GM18519 (cell line): Measurements from ENCODE around the gene DNAH3.
"Not testable (repeated sequence)": the region's sequence is repeated elsewhere in the genome, so short reads cannot be mapped to it uniquely, and the experiment has no call there.

ENCODE experiments used
- ATAC-seq: cut with Tn5 transposase; IDR thresholded peaks from one replicate; pipeline ENCODE4 v1.9.1; 2021; ENCODE audit warnings: mild to moderate bottlenecking, moderate library complexity; ENCODE audit not compliant: unreplicated experiment, low FRiP score

The DNAH3 gene

DNA sequence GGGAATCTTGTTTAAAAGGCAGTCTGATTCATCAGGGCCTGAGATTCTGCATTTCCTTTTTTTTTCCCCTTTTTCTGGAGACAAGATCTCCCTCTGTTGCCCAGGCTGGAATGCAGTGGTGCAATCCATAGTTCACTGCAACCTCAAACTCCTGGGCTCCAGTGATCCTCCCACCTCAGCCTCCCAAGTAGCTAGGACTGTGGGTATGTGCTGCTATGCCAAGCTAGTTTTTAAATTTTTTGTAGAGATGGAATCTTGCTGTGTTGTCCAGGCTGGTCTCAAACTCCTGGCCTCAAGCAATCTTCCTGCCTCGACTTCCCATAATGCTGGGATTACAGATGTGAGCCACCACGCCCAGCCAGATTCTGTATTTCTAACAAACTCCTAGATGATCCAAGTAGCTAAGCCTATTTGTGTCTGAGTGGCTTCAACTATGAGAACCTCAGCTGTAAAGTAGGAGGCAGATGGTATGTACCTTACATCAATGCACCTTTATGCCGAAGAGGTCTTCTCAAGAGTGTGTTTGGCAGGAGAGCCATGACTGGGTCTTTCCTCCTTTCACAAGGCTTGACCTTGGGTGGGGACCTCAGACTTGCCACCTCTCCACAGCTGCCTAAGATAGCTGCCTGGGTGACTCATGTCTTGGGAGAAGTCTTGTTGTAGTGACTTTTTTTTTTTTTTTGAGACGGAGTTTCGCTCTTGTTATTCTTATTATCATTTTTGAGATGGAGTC lies 18.8 kb upstream of the DNAH3 start:
- ATAC-seq, result no peak

DNA sequence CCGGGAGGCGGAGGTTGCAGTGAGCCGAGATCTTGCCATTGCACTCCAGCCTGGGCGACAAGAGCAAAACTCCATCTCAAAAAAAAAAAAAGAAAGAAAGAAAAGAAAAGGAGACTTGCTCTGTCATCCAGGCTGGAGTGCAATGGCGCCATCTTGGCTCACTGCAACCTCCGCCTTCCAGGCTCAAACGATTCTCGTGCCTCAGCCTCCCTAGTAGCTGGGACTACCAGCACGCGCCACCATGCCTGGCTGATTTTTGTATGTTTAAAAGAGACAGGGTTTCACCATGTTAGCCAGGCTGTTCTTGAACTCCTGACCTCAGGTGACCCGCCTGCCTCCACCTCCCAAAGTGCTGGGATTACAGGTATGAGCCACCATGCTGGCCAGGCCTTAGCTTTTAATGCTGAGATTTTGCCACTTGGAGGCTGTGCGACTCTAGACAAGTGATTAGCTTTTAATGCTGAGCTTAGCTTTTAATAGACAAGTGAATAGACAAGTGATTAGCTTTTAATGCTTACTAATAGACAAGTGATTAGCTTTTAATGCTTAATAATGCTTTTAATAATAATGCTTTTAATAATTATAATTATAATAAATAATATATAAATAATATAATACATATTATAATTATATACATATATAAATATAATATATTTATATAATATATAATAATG lies 17.4 kb upstream of the DNAH3 start:
- ATAC-seq, result no peak

DNA sequence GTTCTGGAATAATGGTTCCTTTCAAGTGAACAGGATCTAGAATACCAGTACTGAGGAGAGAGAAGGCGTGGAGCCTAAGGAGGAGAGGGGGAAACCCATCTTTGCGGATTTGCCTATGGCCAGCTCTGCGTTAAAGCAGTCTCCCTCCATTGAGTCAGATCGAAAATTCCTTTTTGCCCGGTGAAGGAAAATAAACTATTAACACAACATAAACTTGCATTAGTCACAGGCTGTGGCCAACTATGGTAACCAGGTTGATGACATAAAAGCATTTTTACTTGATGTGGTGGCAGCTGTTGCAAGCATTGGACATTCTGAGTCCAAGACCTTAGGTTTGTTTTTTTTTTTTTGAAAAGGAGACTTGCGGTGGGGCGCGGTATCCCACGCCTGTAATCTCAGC lies 16.7 kb upstream of the DNAH3 start:
- no peak for ATAC-seq

DNA sequence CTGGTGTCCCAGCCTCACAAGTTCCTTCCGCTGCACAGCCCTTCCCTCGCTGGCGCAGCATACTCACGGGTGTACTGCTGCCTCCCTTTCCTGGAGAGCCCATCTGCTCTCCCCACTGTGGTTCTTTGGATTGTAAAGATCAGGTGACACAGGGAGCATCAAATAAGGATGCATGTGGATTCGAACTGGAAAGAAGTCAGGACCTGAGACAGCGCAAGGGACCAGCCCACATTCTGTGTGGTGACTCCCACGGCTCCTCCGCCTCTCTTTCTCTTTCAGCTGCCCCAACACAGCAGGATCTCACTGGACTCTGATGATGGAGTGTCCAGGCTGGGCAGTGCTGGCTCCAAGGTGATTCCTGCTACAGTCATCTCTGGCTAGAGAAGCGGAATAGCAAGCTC lies 15.9 kb upstream of the DNAH3 start:
- no peak for ATAC-seq

DNA sequence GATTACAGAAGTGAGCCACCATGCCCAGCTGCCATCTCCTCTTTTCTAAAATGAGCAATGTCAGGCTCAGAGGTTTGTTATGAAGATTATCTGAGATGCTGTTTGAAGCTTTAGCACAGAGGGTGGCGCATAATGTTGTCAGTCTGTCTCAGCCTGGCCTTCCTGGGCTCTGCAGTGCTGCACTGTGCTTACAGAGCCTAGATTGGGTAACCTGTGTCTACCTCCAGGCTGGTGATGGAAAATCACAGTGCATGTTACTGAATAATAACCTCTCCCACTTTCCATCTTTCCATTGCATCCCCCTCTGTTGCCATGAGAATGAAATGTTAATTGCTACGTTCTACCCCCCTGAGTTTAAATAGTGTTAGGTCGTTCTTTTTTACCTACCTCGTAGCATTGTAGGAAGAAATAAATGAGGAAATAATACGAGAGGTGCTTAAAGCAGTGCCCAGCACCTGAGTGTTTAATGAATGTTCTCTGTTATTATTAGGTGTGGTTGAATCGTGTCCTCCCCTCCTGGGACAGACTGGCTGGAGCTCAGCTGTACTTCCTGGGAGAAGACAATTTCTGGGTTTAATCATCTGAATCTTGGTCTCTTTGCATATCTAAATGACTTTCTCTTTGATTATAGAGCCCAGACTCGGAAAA lies 14.0 kb upstream of the DNAH3 start:
- ATAC-seq, result no peak

DNA sequence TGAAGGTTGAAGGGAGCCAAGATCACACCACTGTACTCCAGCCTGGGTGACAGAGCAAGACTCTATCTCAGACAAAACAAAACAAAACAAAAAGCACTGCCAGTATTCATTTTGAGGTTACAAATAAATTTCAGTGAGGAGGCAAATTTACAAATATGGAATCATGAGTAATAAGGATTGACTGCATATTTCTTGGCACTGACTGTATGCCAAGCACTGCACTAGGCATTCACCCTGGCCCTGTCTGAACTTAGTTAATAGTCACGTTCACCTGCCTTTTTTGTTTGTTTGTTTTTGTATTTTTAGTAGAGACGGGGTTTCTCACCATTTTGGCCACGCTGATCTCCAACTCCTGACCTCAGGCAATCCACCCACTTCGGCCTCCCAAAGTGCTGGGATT lies 12.9 kb upstream of the DNAH3 start:
- no peak for ATAC-seq

DNA sequence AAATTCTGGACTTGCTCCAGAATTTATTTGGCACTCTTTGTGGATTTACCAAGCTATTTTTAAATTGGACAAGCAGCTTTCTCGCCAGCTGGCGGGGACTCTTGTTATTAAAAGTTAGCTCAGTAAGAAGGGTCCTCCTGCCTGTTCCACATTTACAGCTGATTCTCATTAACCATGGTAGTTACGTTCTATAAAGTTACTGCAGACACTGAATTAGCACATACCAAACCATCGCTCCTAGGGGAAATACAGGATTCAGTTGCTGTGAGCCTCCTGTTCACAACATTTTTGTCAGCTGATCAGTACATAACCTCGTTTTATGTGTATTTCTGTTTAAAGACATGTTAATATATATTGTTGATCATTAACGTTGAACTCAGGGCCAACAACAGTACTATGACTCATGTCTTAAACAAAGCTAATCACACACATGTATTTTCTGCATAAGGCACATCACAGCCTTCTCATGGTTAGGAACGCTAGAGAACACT lies 12.1 kb upstream of the DNAH3 start:
- ATAC-seq, result no peak

DNA sequence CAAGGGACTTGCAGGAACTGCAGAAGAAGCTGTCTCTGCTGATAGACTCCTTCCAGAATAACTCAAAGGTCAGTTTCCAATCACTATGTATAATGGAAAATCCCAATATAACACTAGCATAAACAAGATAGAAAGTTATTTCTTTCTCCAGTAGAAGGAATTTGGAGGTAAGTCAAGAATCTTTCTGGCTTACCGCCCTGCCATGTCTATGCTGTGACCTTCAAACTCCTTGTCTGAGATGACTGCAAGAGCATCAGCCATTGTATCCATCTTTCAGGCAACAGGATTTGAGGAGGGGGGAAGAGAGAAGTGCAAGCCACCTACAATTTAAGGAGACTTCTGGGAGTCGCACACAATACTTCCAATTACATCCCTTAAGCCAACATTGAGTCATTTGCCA lies 10.6 kb upstream of the DNAH3 start:
- ATAC-seq, result no peak

DNA sequence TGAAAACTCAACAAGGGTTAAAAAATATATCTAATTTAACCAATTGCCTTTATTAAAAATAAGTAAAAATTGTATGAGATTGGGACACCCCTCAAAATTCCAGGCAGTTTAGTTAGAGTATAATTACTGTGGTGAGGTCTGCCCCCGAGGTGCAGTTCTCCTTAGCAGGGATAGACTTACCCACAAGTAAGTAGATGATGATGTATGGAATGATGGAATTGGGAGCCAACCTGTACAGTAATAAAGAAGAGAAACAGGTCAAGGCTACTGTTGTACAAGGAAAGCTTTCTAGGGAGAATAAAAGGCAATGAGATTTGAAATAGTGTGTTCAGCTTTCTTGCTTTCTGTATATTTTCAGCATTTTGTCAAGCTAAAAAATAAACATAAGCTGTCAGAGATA lies 9.6 kb upstream of the DNAH3 start:
- ATAC-seq, result no peak

DNA sequence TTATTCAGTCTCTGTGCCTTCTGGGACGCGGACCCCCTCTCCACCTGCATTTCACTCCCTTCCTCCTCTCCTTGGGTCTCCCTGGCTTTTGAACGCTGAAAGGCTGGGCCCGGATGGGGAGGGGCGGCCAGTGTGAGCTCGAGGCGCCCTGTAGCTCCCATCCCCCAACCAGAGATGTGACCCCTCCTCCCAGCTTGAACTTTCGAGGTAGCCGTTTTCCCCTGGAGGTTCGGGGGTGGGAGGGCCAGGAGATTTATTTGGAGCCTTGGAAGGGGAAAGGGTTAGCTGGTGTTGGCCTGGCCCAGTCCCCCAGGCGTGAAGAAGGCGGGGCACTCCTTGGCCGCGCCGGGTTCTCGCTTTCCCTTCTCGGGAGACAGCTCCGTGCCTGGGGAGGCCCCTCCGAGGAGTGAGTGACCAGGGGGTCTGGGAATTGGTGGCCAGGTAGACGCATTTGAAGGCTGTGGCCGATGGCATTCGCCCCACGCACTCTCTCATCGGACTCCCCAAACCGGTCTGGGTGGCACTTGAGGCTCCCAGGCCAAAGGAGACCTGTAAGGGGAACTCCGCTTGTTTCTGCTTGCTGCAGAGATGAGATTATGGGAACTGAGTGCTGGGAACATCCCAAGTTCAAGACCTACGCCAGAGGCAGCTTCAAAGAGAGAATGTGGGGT lies 8.8 kb upstream of the DNAH3 start:
- ATAC-seq, result no peak

DNA sequence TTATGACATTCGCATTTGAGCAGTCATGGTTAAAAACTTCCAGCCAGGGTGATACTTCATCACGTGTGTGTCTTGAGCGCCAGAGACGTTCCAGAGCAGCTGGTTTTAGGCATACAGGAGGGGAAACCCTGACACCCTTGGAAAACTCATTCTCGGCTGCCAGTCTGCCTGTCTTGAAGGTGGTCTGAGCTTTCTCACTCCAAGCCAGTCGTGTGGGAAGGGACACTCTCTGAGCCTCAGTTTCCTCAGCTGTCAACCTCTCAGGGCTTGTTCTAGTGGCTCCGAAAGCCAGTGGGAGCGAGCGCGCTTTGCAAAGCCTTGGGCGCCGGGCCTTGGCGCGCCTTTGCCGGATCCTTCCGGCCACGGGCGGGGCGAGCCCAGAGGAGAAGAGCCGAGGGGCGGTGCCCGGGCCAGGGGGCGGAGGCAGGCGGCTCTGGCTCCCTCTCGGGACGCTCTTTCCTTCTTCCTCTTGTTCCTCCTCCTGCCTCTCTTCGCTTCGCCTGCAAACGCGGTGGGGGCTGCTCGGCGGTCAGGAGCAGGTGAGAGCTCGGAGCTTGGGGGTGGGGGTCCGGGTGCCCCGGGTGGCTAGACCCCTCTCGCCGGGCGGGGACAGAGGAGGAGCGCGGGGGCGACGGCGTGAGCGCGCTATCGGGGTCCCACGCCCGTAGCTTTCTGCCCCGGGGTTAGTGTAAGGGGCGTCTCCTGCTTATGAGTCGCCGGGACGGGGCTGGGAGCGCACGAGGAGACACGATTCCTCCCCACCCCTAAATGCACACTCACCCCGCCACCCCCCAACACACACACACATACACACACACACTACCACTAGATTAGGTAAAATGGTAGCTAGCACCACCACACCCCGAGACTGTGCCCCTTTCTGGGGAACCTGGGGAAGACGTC lies 7.8 kb upstream of the DNAH3 start, which contains the start of gene LDAF1:
LDAF1 (plus strand) TSS at position 467 of the 903 bp plus-strand sequence. CDS start 2,509 bp downstream, outside the sequence.
- no peak for ATAC-seq

DNA sequence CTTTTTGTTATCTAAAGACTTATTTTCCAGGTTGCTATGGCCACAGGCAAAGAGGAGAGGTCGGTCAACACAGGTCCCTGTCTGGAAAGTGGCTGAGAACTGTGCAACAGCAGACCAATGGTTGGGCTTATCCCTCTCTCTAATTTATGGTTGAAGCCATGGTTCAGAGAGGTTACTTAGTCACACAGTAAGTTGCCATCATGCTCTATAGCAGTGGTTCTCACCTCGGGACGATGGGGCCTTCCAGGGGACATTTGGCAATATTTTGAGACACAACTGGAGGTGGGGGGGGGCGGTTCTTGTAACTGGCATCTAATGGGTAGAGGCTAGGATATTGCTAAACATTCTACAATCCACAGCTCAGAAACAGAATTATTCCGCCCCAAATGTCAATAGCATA lies 7.0 kb upstream of the DNAH3 start:
- ATAC-seq, result no peak

DNA sequence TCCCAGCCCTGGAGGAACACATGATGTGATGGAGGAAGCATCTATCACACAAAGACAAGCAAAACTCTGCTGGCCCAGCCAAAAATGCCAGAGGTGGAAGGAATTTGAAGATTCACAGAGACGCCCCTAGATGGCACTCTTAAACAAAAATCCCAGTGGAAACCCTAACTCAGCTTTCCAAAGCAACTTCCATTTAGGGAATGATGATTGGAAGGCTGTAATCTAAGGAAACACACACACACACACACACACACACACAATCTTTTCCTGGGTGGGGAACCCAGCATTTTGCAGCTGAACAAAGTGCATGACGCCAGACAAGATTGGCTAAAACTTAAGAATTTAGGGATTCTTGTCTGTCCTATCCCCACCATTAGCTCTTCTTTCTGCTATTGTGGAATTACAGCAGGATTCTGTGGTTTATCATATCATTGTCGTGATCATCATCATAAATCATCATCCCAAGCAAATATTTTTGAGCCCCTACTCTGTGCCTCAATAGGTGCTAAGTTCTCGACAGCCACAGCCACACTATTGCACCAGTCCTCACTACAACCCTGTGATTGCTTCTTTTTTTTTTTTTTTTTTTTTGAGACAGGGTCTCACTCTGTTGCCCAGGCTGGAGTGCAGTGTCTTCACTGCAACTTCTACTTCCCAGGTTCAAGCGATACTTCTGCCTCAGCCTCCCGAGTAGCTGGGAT lies 6.3 kb upstream of the DNAH3 start:
- no peak for ATAC-seq

DNA sequence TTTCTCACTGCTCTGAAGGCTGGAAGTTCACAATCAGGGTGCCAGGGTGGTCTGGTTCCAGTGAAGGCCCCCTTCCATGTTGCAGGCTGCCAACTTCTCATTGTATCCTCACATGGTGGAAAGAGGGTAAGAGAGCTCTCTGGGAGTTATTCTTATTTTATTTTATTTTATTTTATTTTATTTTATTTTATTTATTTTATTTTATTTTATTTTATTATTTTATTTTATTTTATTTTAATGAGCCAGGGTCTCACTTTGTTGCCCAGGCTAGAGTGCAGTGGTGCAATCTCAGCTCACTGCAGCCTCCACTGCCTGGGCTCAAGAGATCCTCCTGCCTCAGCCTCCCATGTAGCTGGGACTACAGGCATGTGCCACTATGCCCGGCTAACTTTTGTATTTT lies 5.4 kb upstream of the DNAH3 start:
- not testable (repeated sequence) for ATAC-seq

DNA sequence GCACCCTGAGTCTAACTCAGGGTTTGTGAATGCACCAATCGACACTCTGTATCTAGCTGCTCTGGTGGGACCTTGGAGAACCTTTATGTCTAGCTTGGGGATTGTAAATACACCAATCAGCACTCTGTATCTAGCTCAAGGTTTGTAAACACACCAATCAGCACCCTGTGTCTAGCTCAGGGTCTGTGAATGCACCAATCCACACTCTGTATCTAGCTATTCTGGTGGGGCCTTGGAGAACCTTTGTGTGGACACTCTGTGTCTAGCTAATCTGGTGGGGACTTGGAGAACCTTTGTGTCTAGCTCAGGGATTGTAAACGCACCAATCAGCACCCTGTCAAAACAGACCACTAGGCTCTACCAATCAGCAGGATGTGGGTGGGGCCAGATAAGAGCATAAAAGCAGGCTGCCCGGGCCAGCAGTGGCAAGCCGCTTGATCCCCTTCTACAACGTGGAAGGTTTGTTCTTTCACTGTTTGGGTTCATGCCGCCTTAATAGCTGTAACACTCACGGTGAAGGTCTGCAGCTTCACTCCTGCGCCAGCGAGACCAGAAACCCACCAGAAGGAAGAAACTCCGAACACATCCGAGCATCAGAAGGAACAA lies 2.6 kb upstream of the DNAH3 start:
- not testable (repeated sequence) for ATAC-seq

DNA sequence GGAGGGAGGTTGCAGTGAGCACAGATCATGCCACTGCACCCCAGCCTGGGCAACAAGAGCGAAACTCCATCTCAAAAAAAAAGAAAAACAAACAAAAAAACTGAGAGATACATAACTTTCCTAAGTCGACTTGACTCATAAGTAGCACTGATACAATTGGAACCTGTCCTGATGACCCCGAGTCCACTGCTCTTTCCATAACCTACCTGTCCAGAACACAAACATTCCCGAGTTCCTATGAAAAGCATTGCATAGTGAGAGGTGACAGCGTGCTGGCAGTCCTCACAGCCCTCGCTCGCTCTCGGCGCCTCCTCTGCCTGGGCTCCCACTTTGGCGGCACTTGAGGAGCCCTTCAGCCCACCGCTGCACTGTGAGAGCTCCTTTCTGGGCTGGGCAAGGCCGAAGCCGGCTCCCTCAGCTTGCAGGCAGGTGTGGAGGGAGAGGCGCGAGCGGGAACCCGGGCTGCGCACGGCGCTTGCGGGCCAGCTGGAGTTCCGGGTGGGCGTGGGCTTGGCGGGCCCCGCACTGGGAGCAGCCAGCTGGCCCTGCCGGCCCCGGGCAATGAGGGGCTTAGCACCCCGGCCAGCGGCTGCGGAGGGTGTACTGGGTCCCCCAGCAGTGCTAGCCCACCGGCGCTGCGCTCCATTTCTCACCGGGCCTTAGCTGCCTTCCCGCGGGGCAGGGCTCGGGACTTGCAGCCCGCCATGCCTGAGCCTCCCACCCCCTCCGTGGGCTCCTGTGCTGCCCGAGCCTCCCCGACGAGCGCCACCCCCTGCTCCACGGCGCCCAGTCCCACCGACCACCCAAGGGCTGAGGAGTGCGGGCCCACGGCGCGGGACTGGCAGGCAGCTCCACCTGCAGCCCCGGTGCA lies 1.7 kb upstream of the DNAH3 start:
- not testable (repeated sequence) for ATAC-seq

DNA sequence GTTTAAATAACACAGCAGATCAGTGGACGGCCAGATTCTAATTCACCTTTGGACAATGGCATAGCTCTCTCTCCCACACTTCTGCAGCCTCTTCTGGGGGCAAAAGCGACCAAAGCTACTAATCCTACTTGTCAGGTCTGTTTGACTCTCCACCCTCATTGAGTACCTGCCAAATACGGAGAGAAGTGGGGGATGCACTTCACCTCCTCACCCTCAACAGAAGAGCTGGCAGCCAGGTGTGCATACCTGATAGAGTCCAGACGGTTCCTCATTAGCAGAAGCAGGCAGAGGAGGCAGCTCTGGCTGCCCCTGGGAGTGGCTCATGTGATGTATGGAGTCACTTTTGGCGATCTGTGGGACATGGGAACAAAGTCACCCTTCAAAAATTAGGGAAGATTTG lies 4.9 kb downstream of the DNAH3 start:
- no peak for ATAC-seq

DNA sequence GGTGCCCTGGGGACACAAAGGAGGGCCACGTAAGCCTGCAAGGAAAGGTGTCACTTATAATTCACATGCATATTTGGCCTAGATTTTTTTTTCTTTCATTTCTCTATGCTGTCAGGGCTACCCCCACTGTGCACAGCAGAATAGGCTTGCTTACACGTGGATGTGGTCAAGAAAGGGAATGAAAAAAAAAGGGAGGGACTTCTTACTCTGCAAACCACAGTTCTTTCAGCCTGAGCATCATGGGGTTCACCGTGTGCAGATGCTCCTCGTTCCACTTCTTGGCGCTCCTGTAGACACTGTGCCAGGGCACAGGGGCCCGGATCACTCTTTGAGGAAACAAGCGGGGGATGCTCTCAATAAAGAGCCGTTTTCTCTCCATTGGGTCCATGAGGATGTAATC lies 16.6 kb downstream of the DNAH3 start:
- no peak for ATAC-seq
